Mucosa of stomach (tissue), 1 donor: ENCODE data around the gene COG1.

Source experiments
- H3K27me3 ChIP-seq: one replicate; pipeline ENCODE4 v1.7.0; 2013; ENCODE audit warnings: mild to moderate bottlenecking, low read length; ENCODE audit not compliant: control insufficient read depth, insufficient read depth
- H3K36me3 ChIP-seq: one replicate; pipeline ENCODE4 v1.7.0; 2013; ENCODE audit warnings: low read length; ENCODE audit not compliant: control insufficient read depth, insufficient read depth
- H3K4me1 ChIP-seq: one replicate; pipeline ENCODE4 v1.7.0; 2013; ENCODE audit warnings: mild to moderate bottlenecking, low read length; ENCODE audit not compliant: control insufficient read depth, insufficient read depth
- H3K4me3 ChIP-seq: one replicate; pipeline ENCODE4 v1.7.0; 2013; ENCODE audit warnings: low read length
- H3K9ac ChIP-seq: one replicate; pipeline ENCODE4 v1.7.0; 2013; ENCODE audit warnings: mild to moderate bottlenecking, low read length, moderate library complexity
- H3K9me3 ChIP-seq: one replicate; pipeline ENCODE4 v1.7.0; 2013; ENCODE audit warnings: mild to moderate bottlenecking, low read length, moderate library complexity; ENCODE audit not compliant: control insufficient read depth
- donor health status: Pancreatic carcinoma.

The COG1 gene

DNA sequence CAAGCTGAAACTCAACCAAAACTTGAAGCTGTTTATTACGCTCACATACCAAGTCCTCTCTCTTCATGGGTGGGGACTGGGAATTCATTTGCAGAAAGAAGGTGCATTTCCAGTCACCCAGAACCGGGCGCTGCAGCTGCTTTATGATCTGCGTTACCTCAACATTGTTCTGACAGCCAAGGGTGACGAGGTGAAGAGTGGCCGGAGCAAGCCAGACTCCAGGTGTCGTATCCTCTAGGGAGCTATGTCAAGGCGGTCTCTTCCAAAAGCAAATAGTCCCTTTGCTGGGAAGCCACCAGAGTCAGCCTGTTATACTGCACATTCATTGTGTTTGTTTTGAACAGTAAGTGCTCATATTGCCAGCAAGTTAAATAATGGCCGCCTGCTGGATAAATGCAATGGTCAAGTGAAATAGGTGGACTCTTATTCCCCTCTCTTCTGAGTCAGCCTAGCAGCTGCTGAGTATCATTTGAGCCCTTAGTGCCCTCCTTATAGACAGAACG, 12.7 kb downstream of the COG1 start:
- H3K4me1 ChIP-seq = peaks cover 17% of the 10 kb centered on the region
- no peaks in the 10 kb centered on the region for H3K27me3 ChIP-seq
- no peak overlapping the region for H3K4me3 ChIP-seq
- peaks cover 32% of the 10 kb centered on the region for H3K36me3 ChIP-seq
- no peaks in the 10 kb centered on the region for H3K9me3 ChIP-seq
- H3K9ac ChIP-seq = no peak overlapping the region

DNA sequence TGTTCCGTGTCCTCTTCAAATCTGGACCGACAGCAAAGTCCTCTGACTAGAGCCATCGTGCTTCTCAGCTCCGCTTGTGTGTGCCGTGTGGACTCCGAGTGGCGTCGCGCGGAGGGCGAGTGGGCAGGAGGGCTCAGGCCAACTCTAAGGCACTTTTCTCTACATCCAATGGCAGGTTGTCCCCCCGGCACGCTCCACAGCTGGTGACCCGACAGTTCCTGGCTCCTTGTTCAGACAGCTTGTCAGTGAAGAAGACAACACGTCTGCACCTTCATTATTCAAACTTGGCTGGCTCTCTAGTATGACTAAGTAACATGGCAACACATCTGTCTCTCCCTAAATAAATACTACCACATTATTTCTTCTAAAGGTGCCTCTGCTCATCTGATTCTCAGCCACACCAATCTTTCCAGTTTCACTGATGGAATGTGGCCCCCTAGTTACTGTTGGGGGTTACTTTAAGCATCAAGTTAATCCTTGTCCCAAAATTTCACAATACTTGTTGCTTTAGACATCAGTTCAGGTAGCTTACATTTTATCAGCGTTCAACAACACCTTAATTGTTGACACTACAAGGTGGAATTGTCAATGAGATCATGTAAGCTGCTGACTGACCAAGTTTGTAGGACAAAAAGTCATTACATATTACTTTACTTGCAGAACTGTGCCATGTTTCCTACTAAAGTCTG, 15.4 kb downstream of the COG1 start:
- H3K9me3 ChIP-seq = no peaks in the 10 kb centered on the region
- no peaks in the 10 kb centered on the region for H3K27me3 ChIP-seq
- H3K4me1 ChIP-seq = peaks cover 8% of the 10 kb centered on the region
- no peak overlapping the region for H3K9ac ChIP-seq
- no peak overlapping the region for H3K4me3 ChIP-seq
- H3K36me3 ChIP-seq = peaks cover 24% of the 10 kb centered on the region

DNA sequence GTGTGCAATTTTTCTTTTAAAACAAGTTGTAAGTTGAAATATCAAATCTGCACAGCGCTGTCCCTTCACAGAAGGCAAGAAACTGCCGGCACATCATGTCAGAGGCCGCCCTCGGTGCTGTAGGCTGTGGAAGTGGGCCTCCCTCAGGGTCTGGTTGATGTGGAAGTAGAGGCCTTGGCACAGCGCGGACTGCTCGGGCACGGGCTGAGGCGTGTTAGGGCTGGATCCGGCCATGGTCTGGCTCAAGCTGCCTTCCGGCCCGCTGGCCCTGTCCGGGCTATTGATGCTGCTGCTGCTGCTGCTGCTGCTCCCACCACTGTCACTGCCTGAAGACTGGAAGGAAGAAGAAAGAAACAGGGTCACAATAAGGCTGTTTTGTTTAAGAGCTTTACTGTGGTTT, 16.6 kb downstream of the COG1 start:
- Histone ChIP-seq H3K4me1 (peaks cover 1% of the 10 kb centered on the region), H3K27me3 (no peaks in the 10 kb centered on the region), H3K9ac (no peak overlapping the region), H3K9me3 (no peaks in the 10 kb centered on the region), H3K36me3 (peaks cover 18% of the 10 kb centered on the region), H3K4me3 (no peak overlapping the region)

DNA sequence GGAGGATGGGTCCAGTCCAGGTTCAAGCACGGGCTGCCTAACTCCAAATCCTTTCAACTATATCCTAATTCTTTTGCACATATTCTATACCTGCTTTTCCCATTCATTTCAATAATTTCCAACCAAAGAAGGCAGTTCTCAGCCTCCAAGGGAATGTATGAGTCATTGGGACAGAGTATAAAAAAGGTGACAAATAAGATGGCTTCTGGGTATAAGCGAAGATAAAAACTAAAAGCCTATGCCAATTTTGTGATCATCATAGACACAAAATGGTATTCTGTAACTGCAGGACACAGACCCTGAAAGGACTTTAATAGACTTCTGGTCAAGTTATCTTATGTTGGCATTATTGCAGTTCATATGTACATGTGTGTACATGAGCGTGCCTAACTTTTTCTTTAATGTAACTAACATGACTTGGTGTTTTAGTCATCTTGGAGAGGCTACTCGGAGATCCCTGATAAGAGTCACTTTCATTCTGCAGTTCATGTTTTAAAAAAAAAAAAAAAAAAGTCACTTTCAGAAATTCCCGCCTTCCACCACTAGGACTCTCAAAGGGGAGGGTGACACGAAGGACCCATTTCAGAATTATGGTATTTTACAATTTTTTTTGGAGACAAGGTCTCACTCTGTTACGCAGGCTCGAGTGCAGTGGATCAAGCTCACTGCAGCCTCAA, 17.3 kb downstream of the COG1 start:
- H3K9ac ChIP-seq = no peak overlapping the region
- no peaks in the 10 kb centered on the region for H3K9me3 ChIP-seq
- H3K36me3 ChIP-seq = peaks cover 18% of the 10 kb centered on the region
- peaks cover 8% of the 10 kb centered on the region for H3K4me1 ChIP-seq
- no peak overlapping the region for H3K4me3 ChIP-seq
- H3K27me3 ChIP-seq = no peaks in the 10 kb centered on the region

DNA sequence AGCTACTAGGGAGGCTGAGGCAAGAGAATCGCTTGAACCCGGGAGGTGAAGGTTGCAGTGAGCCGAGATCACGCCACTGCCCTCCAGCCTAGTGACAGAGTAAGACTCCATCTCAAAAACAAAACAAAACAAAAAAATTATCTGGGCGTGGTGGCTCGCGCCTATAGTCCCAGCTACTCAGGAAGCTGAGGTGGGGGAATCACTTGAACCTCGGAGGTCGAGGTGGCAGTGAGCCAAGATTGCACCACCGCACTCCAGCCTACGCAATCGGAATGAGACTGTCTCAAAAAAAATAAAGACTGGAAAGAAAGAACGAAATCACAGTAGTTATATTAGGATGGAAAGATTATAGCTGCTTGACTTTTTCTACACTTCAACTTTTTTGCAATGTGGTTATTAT, 18.9 kb downstream of the COG1 start:
- Histone ChIP-seq H3K36me3 (peaks cover 10% of the 10 kb centered on the region), H3K4me1 (peaks cover 23% of the 10 kb centered on the region), H3K9me3 (no peaks in the 10 kb centered on the region), H3K4me3 (no peak overlapping the region), H3K27me3 (no peaks in the 10 kb centered on the region), H3K9ac (no peak overlapping the region)

DNA sequence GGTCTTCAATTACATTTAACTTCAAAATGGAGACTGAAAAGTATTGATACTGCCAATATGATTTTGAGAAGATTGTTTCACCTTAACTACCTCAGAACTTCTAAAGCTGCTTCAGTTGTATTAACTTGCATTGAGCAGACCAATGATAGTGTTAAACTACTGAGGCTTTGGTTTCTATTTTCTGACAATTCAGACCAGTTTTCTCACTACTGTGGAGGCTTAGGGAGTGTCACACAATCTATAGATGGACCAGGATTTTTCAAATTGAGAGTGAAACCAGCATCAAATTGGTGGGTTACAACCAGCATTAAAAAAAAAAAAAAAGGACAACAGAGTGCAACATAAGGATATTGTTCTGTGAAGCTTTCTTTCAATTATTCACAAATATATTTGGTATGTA, 21.2 kb downstream of the COG1 start:
- Histone ChIP-seq H3K4me3 (no peak overlapping the region), H3K27me3 (no peaks in the 10 kb centered on the region), H3K9me3 (no peaks in the 10 kb centered on the region), H3K36me3 (no peaks in the 10 kb centered on the region), H3K9ac (no peak overlapping the region), H3K4me1 (peaks cover 23% of the 10 kb centered on the region)

DNA sequence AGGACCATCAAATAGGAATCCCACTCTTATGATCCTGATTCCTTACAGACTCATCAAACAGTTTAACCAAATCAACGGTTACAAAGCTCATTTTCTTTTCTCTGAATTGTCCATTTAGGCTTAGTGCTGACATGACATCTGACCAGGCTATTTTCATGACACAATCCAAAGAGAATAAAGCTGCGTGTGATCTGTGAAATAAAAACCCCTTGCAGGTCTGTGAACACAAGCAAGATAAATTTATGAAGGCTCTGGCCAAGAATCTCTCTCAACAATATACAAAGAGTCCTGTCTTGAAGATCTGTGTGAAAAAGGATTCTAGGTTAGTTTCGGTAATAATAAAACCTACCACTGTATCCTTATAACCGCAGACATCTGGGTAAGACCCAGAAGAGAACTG, 22.0 kb downstream of the COG1 start:
- H3K9ac ChIP-seq = no peak overlapping the region
- no peaks in the 10 kb centered on the region for H3K9me3 ChIP-seq
- no peaks in the 10 kb centered on the region for H3K27me3 ChIP-seq
- H3K36me3 ChIP-seq = no peaks in the 10 kb centered on the region
- H3K4me1 ChIP-seq = peaks cover 23% of the 10 kb centered on the region
- H3K4me3 ChIP-seq = no peak overlapping the region

DNA sequence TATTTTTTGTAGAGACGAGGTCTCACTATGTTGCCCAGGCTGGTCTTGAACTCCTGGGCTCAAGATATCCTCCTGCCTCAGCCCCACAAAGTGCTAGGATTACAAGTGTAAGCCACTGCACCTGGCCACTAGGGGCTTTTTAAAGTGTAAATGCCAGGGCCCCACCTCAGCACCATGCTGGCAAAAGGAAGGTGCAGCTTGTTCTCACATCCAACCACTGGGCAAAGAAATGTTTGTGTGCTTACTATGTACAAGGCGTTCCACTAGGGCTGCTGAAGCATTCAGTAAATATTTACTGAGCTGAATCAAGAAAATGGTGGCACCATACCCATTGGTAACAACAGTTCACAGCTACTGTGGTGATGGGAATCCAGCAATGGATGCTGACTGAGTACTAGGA, 22.6 kb downstream of the COG1 start:
- H3K9ac ChIP-seq = no peak overlapping the region
- H3K27me3 ChIP-seq = no peaks in the 10 kb centered on the region
- H3K9me3 ChIP-seq = no peaks in the 10 kb centered on the region
- H3K36me3 ChIP-seq = no peaks in the 10 kb centered on the region
- peaks cover 23% of the 10 kb centered on the region for H3K4me1 ChIP-seq
- H3K4me3 ChIP-seq = no peak overlapping the region

DNA sequence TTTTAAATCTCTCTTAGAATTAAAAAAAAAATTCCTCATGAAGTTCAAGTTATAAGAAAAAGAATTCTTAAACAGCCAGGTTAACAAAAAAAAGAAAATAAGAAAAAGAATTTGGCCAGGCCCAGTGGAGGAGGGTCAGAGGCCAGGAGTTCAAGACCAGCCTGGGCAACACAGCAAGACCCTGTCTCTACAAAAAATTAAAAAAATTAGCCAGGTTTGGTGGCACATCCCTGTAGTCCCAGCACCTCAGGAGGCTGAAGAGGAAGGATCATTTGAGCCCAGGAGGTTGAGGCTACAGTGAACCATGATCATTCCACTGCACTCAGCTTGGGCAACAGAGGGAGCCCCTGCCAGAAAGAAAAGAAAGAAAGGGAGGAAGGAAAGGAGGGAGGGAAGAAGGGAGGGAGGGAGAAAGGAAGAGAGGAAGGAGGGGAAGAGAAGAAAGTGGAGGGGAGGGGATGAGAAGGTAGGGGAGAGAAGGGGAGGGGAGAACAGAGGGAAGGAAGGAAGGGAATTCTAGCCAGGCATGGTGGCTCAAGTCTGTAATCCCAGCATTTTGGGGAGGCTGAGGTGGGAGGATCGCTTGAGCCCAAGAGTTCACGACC, 30.9 kb downstream of the COG1 start:
- no peak overlapping the region for H3K9ac ChIP-seq
- H3K27me3 ChIP-seq = no peaks in the 10 kb centered on the region
- no peak overlapping the region for H3K4me3 ChIP-seq
- no peaks in the 10 kb centered on the region for H3K36me3 ChIP-seq
- peaks cover 18% of the 10 kb centered on the region for H3K4me1 ChIP-seq
- H3K9me3 ChIP-seq = no peaks in the 10 kb centered on the region

DNA sequence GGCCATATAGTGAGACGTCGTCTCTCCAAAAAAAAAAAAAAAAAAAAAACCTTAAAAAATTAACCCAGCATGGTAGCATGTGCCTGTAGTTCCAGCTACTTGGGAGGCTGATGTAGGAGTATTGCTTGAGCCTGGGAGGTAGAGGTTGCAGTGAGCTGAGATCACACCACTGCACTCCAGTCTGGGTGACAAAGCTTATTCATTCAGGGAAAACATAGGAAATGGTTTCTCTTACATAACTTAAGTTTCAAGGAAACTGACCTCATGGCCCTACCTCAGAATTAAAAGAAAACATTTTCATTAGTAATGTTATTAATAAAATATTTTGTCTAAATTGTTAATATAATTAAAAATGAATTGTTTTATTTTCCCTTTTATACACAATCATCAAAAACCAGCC, 31.4 kb downstream of the COG1 start:
- Histone ChIP-seq H3K9ac (no peak overlapping the region), H3K27me3 (no peaks in the 10 kb centered on the region), H3K36me3 (no peaks in the 10 kb centered on the region), H3K9me3 (no peaks in the 10 kb centered on the region), H3K4me3 (no peak overlapping the region), H3K4me1 (peaks cover 23% of the 10 kb centered on the region)

DNA sequence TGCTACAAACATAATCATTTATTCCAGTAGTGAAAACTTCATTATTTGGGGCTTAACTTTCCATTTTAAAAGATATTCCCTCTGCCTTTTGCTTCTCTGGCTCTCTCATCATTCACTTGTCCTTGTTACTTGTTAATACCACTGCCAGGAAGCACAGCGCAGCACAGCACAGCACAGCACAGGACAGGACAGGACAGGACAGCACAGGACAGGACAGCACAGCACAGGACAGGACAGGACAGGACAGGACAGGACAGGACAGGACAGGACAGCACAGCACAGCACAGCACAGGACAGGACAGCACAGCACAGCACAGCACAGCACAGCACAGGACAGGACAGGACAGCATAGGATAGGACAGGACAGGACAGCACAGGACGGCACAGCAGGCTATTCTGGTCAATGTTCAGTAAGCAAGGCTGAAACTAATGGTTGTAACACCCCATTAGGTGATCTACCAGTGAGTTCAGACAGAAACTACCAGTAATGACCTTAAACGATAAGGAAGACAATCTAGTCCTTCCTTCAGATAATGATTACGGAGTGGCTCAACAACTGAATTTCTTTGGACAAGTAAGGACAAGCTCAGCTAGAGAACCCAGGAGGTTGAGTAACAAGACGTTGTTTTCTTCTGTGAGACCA, 31.9 kb downstream of the COG1 start:
- Histone ChIP-seq H3K4me1 (peaks cover 25% of the 10 kb centered on the region), H3K36me3 (no peaks in the 10 kb centered on the region), H3K4me3 (no peak overlapping the region), H3K9me3 (no peaks in the 10 kb centered on the region), H3K27me3 (no peaks in the 10 kb centered on the region), H3K9ac (no peak overlapping the region)
